Gastrocnemius medialis (tissue), 4 donors: ENCODE data around the gene SMAD2. TPM values are rescaled to one million over a fixed set of nuclear protein-coding genes. Genes with fewer than 3 reads are reported as not detected.

Source experiments
- ATAC-seq, 2 donors: fragments of 150-250 bp; one replicate each; pipeline ENCODE4 v1.9.1; 2016
- DNase-seq, 2 donors: peaks; one replicate each; pipeline ENCODE4 v3.0.0-alpha.2; 2019
- H3K27ac ChIP-seq, 4 donors: fragments of 200-600 bp; sonication (generic); 1 replicate in 1 of 4; 2 replicates in 3 of 4; pipeline ENCODE4 v1.5.1; 2016 to 2018; ENCODE audit warnings: mild to moderate bottlenecking in 2 of 4, moderate library complexity in 1 of 4
- H3K27me3 ChIP-seq, 3 donors: fragments of 200-600 bp; sonication (generic) in 2 of 3; 1 replicate in 1 of 3; 2 replicates in 2 of 3; pipeline versions ENCODE4 v1.5.1 to v1.6.0; 2016 to 2019; ENCODE audit warnings: mild to moderate bottlenecking in 1 of 3, moderate library complexity in 1 of 3
- H3K36me3 ChIP-seq, 2 donors: fragments of 200-600 bp; sonication (generic) in 1 of 2; one replicate each; pipeline ENCODE4 v1.5.1; 2017 to 2018
- H3K4me1 ChIP-seq, 2 donors: fragments of 200-600 bp; sonication (generic) in 1 of 2; one replicate each; pipeline ENCODE4 v1.5.1; 2016 to 2017; ENCODE audit warnings: mild to moderate bottlenecking in 2 of 2
- H3K4me3 ChIP-seq, 4 donors: fragments of 200-600 bp; sonication (generic) in 3 of 4; 1 replicate in 1 of 4; 2 replicates in 3 of 4; pipeline ENCODE4 v1.5.1; 2016 to 2019; ENCODE audit warnings: mild to moderate bottlenecking in 2 of 4
- H3K9me3 ChIP-seq, 3 donors: fragments of 200-600 bp; sonication (generic) in 2 of 3; 1 replicate in 1 of 3; 2 replicates in 2 of 3; pipeline ENCODE4 v1.5.1; 2016 to 2019
- POLR2A ChIP-seq, 2 donors: fragments of 450-650 bp; IDR thresholded peaks; one replicate each; pipeline ENCODE4 v1.6.1; 2017; ENCODE audit warnings: antibody characterized with exemption in 2 of 2, mild to moderate bottlenecking in 2 of 2, moderate library complexity in 2 of 2
- in situ Hi-C, 4 donors: fragments of 200-750 bp; cut with MboI; loops; one replicate each; pipeline versions ENCODE4 v1.15.0 to v1.8.0; 2017; ENCODE audit warnings: low sequenced_read_pairs in 4 of 4
- intact Hi-C: fragments of 100-400 bp; cut with DNase I; formaldehyde crosslinking; loops from one replicate; pipeline ENCODE4 v1.15.1; 2023; ENCODE audit warnings: low total_unique reads
- total RNA-seq, 4 donors: library from RNA; depleted of rRNA; stranded (reverse); fragments of >200 nt; gene quantifications; one replicate each; pipeline versions ENCODE4 v1.1.0 to v1.2.3, GENCODE V29; 2016
- TF ChIP-seq, protein P1 (sequence below), 5 experiments: fragments of 450-650 bp in 3 of 5; fragments of 200-600 bp in 2 of 5; sonication (generic) in 2 of 5; IDR thresholded peaks in 4 of 5; conservative IDR thresholded peaks in 1 of 5; 1 replicate in 4 of 5; 2 replicates in 1 of 5; pipeline ENCODE4 v1.5.1; 2016 to 2019; ENCODE audit warnings: antibody characterized with exemption in 5 of 5, mild to moderate bottlenecking in 3 of 5, moderate library complexity in 3 of 5

The SMAD2 gene
- total RNA-seq, 4 donors from 2014 or later = 53.6 to 67.7 (median 61.3) TPM

DNA sequence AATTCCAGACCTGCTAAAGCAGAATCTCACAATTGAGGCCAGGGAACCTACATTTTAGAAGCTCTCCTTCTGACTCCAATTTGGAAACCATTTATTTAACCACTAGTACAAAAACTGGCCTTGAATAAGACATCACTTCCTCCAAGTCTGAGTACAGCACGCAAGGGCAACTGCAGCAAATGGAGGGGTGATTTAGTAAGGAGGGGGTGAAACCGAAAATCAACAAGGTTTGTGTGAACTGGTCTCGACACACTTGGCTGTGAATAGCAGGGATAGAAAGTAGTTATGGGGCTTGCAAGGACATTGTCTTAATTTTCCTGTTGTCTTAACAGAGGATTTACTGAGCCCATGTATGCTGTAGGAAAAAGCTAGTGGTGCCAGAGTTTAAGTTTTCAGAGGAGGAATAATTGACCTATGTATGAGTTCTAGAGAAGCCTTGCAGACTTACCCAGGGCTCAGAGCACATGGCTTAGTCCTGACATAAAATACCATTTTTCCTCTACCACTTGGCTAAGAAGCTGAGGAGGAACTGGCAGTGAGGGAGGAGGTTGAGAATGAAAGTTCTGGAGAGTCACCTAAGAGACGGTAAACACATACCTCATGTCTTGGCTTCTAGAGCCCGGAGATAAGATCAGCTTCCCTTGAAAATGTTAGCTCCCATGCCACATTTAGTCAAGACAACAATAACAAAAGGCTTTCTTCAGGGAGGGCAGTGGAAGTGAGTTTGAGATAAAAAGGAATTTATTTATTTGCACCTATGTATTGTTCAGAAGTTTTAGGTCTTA lies 114.8 kb downstream of the SMAD2 start:
- no peaks in the 10 kb centered on the region for H3K27me3 ChIP-seq
- no peak overlapping the region for H3K4me3 ChIP-seq
- no peak for DNase-seq
- TF ChIP-seq, protein P1, sequence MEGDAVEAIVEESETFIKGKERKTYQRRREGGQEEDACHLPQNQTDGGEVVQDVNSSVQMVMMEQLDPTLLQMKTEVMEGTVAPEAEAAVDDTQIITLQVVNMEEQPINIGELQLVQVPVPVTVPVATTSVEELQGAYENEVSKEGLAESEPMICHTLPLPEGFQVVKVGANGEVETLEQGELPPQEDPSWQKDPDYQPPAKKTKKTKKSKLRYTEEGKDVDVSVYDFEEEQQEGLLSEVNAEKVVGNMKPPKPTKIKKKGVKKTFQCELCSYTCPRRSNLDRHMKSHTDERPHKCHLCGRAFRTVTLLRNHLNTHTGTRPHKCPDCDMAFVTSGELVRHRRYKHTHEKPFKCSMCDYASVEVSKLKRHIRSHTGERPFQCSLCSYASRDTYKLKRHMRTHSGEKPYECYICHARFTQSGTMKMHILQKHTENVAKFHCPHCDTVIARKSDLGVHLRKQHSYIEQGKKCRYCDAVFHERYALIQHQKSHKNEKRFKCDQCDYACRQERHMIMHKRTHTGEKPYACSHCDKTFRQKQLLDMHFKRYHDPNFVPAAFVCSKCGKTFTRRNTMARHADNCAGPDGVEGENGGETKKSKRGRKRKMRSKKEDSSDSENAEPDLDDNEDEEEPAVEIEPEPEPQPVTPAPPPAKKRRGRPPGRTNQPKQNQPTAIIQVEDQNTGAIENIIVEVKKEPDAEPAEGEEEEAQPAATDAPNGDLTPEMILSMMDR (IDR thresholded peaks at IDR 0.05 in 4 of 5, conservative IDR thresholded peaks at IDR 0.05 in 1 of 5) = no peak
- TF ChIP-seq POLR2A (IDR thresholded peaks at IDR 0.05) = no peak
- no peak overlapping the region for H3K27ac ChIP-seq
- no peaks in the 10 kb centered on the region for H3K9me3 ChIP-seq
- H3K4me1 ChIP-seq = no peaks in the 10 kb centered on the region
- in situ Hi-C loops = no loop called here
- no peak for ATAC-seq
- intact Hi-C loops = no loop called here
- H3K36me3 ChIP-seq = no peaks in the 10 kb centered on the region

DNA sequence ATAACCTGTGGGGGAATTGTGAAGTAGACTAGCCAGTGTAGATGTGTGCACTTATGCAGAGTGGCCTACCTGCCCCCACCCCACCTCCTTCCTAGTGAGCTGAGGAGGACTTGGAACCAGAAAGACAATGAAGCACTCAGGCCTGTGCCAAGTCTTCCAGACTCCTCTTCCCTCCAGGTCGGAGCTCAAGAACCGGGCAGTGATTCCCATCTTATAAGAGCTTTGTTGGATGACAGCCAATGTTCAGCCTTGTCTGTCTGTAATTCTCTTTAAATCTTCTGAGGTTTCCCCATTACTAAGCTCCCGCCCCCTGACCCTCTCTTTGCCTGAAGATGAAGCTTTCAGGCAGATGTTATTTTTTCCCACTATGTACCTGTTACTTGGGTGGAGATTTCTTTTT lies 121.0 kb downstream of the SMAD2 start:
- H3K27me3 ChIP-seq = no peaks in the 10 kb centered on the region
- no peak for DNase-seq
- H3K4me1 ChIP-seq = no peaks in the 10 kb centered on the region
- TF ChIP-seq, protein P1 (IDR thresholded peaks at IDR 0.05 in 4 of 5, conservative IDR thresholded peaks at IDR 0.05 in 1 of 5) = no peak
- TF ChIP-seq POLR2A (IDR thresholded peaks at IDR 0.05) = no peak
- in situ Hi-C loops = no loop called here
- H3K9me3 ChIP-seq = no peaks in the 10 kb centered on the region
- ATAC-seq = no peak
- intact Hi-C loops = no loop called here
- no peak overlapping the region for H3K4me3 ChIP-seq
- H3K36me3 ChIP-seq = no peaks in the 10 kb centered on the region
- H3K27ac ChIP-seq = no peak overlapping the region

DNA sequence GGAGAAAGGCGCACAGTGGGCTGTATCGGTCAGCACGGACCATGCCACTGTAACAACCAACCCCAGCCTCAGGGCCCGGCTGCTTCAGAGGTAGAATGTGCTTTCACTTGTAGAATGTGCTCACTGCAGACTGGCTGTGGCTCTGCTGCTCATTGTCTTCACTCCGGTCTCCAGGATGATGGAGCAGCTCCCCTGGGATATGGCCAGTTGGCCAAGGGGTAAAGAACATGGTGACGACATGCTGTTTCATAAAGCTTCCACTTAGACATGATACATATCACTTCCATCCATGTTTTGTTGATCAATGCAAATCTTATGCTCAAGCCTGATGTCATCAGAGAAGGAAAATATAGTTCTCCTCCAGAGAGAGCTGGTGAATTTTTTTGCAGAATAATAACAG lies 127.7 kb downstream of the SMAD2 start:
- no peak for DNase-seq
- no peak for ATAC-seq
- in situ Hi-C loops (no loop called here), intact Hi-C loops (no loop called here)
- Histone ChIP-seq H3K4me3 (no peak overlapping the region), H3K36me3 (no peaks in the 10 kb centered on the region), H3K4me1 (no peaks in the 10 kb centered on the region), H3K27me3 (no peaks in the 10 kb centered on the region), H3K9me3 (no peaks in the 10 kb centered on the region), H3K27ac (no peak overlapping the region)
- no peak for TF ChIP-seq POLR2A (IDR thresholded peaks at IDR 0.05)
- TF ChIP-seq, protein P1 (IDR thresholded peaks at IDR 0.05 in 4 of 5, conservative IDR thresholded peaks at IDR 0.05 in 1 of 5) = no peak

DNA sequence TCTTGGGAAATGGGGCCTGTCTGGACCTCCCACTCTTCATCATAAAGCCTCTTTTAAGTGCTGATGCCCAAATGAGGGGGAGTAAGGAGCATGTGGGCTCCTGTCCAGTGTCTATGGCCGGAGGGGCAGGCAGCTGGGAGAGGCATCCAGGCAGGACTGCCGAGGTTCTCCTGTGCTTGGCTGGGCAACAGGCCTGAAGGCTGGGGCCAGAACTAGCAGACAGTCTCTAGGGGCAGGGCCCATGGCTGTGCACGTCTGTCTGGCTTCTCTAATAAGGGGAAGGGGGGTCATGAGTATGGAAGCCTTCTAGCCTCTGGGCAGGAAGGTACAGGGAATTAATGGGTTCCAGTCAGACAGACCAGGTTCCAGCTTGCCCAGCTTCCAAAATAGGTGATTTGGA lies 128.6 kb downstream of the SMAD2 start:
- no peak for ATAC-seq
- in situ Hi-C loops = no loop called here
- TF ChIP-seq, protein P1 (IDR thresholded peaks at IDR 0.05 in 4 of 5, conservative IDR thresholded peaks at IDR 0.05 in 1 of 5) = no peak
- no peak for TF ChIP-seq POLR2A (IDR thresholded peaks at IDR 0.05)

More for the DNA sequence above, 128.6 kb downstream of the SMAD2 start:
- Histone ChIP-seq H3K4me1 (no peaks in the 10 kb centered on the region), H3K27me3 (no peaks in the 10 kb centered on the region), H3K36me3 (no peaks in the 10 kb centered on the region), H3K27ac (no peak overlapping the region), H3K9me3 (no peaks in the 10 kb centered on the region), H3K4me3 (no peak overlapping the region)
- intact Hi-C loops = no loop called here
- no peak for DNase-seq
